ENCODE measurements around the gene ABCC2.
"Not testable (repeated sequence)": the region's sequence is repeated elsewhere in the genome, so short reads cannot be mapped to it uniquely, and the experiment has no call there.

The ABCC2 gene

DNA sequence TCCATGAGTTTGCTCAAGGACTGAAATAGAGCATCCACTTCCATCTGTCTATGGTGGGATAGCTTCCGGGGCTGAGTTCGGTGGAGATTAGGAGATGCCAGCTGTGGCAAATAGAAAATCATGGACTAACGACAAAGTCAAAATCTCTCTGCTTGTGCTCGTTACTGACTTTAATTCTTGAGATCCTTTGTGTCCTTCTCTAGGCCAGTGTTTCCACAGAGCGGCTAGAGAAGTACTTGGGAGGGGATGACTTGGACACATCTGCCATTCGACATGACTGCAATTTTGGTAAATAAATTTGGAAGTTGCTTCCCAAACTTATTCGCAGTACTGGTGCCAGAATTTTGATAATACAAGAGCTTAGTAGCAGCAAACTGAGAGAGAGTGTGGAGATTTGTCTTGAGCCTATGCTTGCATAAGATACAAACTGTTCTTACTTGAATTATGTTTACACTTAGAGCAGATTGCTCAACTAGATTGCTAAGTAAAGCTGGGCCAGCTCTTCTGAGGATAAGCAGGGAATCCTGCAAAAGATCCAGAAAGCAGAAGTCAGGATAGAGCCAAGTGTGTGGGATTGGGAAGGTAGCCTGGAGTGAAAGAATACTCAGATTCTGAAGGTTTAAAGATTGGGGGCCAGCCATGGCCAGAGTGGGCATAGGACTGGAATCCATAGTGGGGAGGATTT is 27.6 kb downstream of the ABCC2 start:
- DNase-seq, result no peak

DNA sequence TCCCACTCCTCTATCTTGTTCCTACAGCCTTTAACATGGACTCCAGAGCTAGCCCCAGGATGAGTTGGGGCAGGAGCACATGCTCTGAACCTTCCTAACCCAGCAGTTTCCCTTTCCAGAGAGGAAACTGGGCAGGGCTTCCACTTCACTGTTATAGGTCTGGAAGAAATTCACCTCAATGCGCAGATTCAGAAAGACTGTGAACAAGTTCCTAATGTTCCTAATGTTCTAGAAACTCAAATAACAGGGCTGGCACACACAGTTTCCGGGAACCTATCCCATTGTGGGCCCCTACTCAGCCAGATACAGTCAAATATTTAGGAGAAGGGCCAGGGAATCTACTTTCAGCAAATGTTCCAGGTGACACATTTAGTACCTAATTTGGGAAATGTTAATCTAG is 29.7 kb downstream of the ABCC2 start:
- no peak for DNase-seq

DNA sequence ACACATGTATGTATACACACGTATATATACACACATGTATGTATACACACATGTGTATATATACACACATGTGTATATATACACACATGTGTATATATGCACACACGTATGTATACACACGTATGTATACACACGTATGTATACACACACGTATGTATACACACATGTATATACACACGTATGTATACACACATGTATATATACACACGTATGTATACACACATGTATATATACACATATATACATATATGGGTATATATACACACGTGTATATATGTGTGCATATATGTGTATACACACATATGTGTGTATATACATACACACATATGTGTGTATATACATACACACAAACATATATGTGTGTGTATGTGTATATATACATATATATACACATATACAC is 31.7 kb downstream of the ABCC2 start:
- DNase-seq, result no peak

DNA sequence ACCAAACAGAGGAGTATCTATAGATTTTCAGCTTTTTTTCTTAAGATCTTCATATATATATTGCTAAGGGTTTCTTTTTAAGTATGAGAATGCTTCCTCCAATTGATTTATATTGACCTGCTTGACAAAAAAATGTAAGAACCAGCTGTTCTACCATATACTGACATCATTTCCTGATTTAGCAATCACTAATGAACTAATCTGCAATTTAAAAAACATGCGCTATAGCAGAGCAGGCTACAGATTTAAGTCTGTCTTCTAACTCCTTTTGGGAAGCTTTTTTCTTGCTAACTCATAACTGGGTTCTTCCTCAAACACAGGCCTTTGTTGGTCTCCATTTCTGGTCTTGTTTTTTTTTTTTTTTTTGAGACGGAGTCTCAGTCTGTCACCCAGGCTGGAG is 33.2 kb downstream of the ABCC2 start:
- no peak for DNase-seq

DNA sequence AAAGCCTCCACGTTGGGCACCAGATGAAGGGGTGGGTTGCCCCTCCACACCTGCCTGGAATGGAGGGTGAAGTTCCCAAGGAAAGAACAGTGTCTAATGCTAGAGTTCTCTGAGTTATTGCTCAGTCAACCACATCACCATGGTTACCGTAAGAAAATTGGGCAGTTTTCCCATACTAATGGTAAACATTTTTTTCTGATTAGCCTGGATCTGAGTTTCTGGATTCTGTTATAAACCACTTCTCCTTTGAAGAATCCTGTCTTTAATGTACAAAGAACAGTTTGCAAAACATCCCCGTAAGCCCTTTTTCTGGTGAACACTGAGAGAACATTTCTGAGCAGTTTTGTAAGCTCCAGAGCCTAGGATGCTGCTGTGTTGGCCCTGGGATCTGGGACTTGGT is 45.5 kb downstream of the ABCC2 start:
- DNase-seq, result no peak

DNA sequence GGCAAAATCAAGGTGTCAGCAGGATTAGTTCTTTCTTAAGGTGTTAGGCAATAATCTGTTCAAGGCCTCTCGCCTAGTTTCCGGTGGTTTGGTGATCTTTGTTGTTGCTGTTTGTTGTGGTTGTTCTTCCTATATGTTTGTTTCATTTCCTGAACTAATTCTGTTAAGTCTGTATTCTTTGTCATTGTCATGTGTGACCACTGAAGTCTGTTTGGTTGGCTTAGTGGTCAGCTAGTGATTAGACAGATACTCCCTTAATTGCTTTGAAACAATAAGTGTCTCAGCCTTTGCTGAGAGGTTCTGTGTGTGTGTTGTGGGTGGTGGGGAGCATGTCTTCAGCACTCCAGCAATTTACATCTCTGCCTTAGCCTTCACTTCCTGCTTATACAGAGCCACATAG is 46.0 kb downstream of the ABCC2 start:
- DNase-seq, result no peak

DNA sequence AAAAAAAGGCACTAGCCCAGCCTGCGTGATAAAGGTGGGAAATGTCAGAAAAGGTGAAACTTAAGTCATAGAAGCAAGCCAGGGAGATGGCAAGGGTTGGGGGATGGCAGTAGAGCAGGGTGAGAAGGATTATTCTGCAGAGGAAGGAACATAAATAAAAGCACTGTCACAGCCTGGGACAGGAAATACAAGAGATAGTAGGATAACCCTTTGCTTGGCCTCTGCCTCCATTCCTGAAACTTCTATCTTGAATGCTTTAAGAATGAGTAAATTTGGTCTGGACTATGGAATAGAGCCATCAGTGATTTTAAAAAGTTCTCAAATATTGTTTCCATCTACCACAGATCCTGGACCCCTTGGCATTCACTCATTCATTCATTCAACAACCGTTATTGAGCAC is 50.0 kb downstream of the ABCC2 start:
- DNase-seq, result no peak

DNA sequence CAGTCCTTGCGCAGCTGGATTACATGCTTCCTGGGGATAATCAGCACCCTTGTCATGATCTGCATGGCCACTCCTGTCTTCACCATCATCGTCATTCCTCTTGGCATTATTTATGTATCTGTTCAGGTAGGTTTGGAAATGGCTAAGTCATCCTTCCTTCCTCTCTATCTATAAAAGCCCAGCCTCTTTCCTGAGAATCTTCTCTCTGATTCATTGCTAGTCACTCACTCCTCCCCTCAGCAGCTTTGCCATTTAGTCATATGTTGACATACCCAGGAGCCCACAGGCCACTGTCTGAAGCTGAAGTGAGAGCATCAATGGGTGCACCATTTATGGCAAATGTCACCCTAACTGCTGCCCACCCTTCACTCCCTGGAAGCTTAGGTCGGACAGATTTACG is 52.0 kb downstream of the ABCC2 start:
- DNase-seq, result no peak

DNA sequence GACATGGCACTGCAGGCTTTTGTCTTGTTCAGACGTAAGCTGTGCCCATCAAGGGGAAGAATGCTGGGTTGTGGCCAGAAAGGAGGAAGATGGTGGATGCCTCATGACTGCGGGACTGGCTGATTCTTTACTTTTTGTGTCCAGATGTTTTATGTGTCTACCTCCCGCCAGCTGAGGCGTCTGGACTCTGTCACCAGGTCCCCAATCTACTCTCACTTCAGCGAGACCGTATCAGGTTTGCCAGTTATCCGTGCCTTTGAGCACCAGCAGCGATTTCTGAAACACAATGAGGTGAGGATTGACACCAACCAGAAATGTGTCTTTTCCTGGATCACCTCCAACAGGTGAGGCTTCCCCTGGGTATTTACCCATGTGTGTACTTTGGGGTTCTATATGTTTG is 53.5 kb downstream of the ABCC2 start:
- DNase-seq, result no peak

DNA sequence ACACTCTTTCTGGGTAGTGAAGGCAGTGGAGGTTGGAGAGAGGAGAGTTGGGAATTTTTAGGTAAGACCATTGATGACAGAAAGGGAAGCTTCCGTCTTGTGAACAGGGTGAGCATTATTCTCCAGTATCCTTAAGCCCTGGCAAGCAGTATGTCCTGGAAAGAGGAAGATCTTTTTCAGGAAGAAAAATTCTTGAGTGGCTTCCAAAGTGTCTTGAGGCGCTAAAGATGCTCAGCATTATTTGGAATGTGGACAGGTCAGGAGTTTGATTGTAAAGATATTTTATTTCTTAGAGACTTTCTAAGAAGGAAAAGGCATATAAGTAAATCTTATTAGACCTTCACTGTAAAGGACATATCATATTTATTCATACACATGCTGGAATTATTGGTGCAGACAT is 54.3 kb downstream of the ABCC2 start:
- DNase-seq, result no peak

DNA sequence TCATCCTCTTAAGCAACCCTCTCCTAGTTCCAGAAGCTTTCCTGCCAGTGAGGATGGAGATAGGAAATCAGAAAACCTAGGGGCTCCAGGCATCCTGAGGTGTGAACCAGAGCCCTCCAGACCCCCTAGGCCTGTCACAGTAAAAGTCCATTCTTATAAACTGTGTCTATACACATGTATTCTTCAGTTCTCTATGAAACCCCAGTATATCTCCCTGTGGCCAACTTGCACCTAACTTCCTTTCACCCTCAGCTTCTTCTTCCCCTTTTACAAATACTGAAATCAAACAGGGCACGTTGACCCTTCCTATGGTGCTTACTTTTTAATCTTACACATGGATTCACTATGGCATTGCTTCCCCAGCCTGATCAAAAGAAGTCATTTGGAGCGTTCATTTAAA is 58.4 kb downstream of the ABCC2 start:
- DNase-seq, result not testable (repeated sequence)

DNA sequence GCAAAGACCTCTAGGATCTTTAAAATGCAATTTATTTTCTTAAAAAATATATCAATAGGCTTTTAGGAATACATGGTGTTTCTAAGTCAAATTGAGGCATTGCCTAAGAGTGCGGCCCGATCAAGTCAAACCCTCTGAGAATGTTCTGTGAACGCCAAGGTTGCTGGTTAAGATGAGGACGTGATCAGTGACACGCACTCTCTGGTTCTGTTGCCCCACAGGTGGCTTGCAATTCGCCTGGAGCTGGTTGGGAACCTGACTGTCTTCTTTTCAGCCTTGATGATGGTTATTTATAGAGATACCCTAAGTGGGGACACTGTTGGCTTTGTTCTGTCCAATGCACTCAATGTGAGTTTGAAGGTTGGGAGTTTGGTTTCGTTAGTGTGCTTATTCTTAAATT is 59.3 kb downstream of the ABCC2 start:
- DNase-seq, result no peak

DNA sequence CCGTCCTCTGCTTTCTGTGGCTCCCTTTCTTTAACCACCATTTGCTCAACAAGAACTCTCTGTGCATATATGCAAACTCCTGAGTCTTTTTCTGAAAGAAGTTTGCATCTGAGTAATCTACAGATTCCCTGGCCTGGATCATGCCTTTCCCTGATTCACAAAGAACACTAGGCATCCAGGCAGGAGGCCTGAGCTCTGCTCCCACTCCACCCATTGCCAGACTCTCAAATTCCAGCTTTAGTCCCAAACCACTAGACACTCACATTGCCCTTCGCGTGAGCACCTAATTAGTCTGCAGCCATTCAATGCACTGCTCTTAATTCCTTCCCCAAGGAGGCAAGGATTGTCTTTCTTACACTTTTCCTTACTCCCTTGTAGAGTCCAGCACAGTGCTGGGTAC is 60.9 kb downstream of the ABCC2 start:
- DNase-seq, result no peak

DNA sequence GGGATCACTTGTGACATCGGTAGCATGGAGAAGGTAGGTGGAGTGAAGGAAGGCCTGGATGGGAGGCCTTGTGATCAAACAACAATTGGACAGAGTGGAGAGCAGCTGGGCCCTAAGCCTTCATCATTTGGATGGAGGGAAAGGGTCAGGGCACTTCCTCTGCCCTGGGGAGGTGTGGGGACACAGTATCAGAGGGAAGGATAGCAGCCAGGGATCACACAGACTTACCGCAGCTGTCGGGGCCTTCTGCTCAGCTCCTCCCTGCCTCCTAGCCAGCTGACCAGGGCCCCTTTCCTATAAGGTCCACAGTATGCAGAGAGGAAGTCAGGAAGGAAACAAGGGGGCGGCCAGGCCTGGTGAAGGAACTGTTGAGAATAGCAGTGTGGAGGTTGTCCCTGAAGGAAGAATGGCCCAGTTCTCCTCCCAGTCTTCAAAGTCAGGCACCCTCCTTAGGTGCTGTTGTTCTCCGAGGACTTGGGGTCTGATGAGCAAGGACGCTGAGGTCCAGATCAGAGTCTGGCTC is 62.1 kb downstream of the ABCC2 start:
- DNase-seq, result no peak

DNA sequence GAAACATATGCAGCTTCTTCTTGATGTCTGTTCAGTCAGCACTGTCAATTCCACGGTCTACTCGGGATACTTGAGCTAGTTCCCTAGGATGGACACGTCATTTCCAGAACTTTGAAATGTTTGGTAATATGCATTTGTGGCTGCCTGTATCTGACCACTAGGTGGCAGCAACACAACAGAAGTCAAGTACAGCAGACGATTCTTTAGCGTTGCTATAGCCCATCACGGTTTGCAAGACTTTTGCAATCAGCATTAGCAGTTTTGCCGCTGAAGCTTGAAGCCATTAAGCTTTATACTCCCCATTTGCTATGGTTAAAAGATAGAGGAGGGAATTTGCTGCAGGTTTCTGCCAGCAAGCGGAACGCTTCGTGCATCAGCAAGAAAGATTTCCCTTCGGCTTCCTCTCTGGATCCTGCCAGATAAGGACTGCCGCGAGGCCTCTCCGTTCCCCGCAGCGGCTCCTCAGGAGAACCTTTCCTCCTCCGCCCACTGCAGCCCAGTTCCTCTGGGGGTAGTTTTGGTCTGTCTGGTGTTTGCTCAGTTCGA is 63.5 kb downstream of the ABCC2 start:
- peak; percentile 77 for DNase-seq

DNA sequence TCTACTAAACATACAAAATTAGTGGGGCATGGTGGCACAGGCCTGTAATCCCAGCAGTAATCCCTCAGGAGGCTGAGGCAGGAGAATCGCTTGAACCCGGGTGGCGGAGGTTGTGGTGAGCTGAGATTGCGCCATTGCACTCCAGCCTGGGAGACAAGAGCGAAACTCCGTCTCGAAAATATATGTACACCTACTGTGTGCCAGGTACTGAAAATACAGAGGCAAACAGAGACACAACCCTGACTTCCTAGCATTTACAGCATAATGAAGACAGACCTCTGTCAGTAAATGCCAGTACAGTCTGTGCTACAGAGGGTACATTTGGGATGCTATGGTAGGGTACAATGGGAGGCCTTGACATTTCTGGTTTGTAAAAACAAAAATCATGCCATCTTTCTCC is 66.6 kb downstream of the ABCC2 start:
- DNase-seq, result no peak

DNA sequence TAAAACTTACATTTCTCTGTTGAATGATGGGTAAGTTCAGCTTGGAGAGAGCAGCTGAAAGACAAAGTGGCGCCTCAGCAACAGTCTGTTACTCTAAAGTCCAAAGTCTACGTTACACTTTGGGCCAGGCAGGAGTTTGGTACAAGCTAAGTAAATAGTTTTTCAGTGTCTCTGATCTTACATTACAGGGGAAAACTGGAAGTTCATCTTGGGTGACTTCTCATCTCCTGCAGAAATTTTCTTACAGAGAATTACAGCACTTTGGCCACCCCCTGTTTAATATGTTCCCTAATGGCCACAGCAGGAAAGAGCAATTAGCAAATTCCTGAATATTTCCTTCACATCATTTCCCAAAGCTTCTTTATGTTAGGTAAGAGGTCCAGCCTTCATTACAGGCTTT is 67.1 kb downstream of the ABCC2 start:
- DNase-seq, result no peak

DNA sequence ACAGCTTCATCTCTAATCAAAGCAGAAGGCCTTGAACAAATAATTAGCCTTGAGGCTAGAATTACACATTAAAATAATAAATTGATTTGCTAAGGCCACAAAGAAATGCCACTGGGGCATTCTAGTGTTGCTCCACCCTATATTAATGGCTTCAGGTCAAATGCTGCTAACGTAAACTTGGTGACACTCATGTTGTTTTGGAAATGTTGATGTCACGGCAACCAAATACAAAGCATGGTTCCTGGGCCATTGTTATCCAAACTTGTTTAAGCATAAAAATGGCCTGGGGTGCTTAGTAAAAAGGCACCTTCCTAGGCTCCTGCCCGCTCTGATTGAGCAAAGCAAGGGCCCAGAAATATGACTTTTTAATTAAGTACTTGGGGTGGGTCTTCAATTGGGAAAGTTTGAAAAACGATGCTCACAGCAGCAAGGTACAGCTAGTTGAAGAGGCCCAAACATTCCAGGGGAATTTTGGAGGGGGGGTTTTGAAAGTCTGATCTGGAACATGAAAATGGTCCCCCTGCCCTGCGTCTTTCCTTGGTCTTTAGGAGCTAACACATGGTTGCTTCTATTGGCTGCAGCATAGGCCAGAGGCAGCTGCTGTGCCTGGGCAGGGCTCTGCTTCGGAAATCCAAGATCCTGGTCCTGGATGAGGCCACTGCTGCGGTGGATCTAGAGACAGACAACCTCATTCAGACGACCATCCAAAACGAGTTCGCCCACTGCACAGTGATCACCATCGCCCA is 67.8 kb downstream of the ABCC2 start:
- no peak for DNase-seq

DNA sequence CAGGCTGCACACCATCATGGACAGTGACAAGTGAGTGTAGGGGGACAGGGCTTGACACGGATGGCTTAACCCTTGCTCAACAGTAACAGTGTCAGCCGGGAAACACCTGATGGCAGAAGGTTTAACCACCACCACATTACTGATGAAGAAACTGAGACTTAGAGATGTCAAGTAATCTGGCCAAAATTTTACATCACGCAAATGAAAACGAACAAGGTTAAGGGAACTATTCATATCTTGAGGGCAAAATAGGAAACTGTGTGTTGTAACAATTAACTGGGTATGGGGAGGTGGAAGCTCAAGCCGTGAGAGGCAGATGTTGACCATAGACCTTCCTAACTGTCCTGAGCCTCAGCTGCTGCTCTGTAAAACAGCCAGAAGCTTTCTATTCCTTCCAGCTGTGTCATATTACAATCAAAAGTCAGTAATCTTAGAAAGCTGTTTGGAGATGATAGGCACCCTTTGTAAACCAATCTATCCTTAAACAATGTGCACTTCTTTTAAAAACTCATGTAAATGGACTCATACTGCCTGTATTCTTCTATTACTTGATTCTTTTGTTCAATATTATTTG is 68.4 kb downstream of the ABCC2 start:
- no peak for DNase-seq

DNA sequence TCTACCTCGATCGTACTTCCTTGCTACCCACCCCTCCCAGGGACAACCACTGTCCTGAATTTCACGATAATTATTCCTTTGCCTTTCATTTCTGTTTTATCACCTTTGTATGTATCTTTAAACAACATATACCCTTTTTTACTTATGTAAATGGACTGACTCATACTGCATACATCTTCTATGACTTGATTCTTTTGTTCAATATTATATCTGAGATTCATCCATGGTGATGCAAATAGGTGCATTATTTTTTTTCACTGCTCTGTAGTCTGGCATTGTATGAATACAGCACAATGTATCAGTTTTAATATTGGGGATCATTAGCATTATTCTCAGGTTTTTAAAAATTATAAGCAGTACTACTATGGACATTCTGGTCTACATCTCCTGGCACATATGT is 69.4 kb downstream of the ABCC2 start:
- DNase-seq, result no peak

DNA sequence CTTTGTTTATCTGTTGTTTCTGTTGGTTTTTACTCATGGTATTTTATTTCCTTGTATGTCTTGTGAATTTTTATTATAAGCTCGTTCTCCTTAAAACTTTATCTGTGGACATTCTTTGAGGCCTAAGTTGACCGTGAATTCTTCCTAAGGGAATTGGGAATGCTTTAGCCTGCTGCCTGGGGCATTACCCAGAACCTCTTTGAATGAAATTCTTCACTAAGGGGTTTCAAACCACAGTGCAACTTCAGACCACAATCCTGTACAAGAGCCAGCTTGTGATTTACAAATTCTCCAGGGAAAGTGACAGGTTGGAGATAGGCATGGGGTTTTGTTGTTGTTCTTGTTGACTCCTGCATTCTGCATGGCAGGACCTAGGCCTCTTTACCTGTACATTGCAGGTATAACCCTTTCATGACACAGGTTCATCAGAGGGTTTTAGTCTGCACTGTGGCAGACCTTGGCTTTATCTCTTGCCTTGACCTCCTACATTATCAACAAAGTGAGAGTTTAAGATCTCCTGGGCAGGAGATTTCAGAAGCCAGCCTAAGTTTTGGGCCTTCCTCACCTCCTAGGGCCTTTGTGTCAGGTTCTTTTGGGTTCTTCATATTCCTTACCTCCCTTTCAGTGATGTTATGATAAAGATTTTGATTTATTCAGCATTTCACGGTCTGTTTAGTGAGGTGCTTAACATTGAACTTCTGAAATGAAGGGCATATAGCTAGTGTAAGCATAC is 70.2 kb downstream of the ABCC2 start:
- DNase-seq, result no peak

DNA sequence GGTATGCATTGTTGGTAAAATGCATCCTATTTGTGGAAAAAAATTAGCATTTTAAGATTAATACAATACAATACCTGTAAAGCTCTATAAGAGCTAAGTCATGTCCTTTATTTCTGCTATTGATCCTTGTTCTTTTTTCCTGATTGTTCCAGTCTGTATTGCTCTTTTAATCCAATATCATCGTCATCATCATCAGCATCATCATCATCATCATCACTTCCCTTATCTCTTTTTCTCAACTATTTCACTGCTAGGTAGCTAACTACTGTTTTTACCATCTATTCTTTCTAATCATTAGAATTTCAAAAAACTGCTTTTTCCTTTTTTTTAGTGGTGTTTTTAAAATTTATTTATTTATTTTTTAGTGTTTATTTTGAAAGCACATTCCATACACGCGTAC is 71.2 kb downstream of the ABCC2 start:
- no peak for DNase-seq

DNA sequence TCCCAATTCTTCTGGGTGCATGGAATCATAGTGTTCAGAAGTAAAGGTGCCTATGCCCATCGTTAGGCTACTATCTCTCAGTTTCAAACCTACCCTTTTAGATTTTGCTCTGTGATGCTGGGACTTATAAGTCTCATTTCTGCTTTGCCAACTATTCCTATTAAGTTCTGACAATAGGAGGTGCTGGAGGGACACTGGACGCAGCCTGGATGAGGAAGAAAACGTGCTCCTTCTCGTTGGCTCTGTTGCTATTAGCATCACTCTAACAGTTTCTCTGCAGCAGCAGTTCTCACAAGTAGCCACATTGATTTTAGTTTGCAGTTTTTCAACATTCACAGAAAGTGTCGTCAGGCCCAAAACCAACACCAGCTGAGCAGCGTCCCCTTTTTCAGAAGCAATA is 72.4 kb downstream of the ABCC2 start:
- DNase-seq, result no peak
